HEK293 (cell line): ENCODE results near the gene GOLGA5.
"Not testable (repeated sequence)": the region's sequence is repeated elsewhere in the genome, so short reads cannot be mapped to it uniquely, and the experiment has no call there.

Experiments used
- CTCF ChIA-PET: fragments of 350-600 bp; formaldehyde crosslinking; extraction: SDS; loops from one replicate; lab custom pipeline; 2021; ENCODE audit warnings: antibody characterized with exemption; lab: Yijun Ruan, JAX
- POLR2A ChIA-PET: fragments of 300-600 bp; formaldehyde crosslinking; extraction: SDS; loops from one replicate; lab custom pipeline; 2020; ENCODE audit warnings: antibody characterized with exemption, inconsistent platforms; lab: Yijun Ruan, JAX
- H3K27ac ChIP-seq: fragments of 200-500 bp; sonication (Bioruptor generic); 2 replicates; pipeline ENCODE4 v1.5.1; 2014; ENCODE audit warnings: low read depth, low read length, control low read depth, inconsistent platforms; ENCODE audit errors: extremely low read depth
- H3K36me3 ChIP-seq, 2 experiments: fragments of 200-500 bp in 1 of 2; sonication (Bioruptor generic) in 1 of 2; 1 replicate in 1 of 2; 2 replicates in 1 of 2; pipeline ENCODE4 v1.5.1; 2014 to 2017; ENCODE audit warnings: inconsistent platforms in 2 of 2, low read length in 2 of 2; ENCODE audit not compliant: control insufficient read depth in 2 of 2, insufficient read depth in 1 of 2
- H3K4me1 ChIP-seq: fragments of 200-500 bp; sonication (Bioruptor generic); 2 replicates; pipeline ENCODE4 v1.5.1; 2014; ENCODE audit warnings: mild to moderate bottlenecking, low read length, inconsistent platforms; ENCODE audit not compliant: control insufficient read depth, insufficient read depth
- H3K4me3 ChIP-seq: 2 replicates; pipeline ENCODE4 v1.5.1; 2011; ENCODE audit warnings: low read depth, mild to moderate bottlenecking, control low read depth, low read length, moderate library complexity
- H3K9me3 ChIP-seq: fragments of 200-500 bp; sonication (Bioruptor generic); 2 replicates; pipeline ENCODE4 v1.5.1; 2014; ENCODE audit warnings: low read depth, low read length, inconsistent platforms; ENCODE audit not compliant: control insufficient read depth, insufficient read depth
- BCL11A ChIP-seq: fragments of 450-650 bp; formaldehyde crosslinking; IDR thresholded peaks from 2 replicates; pipeline ENCODE4 v1.5.1; 2016; ENCODE audit warnings: low read depth, missing biosample characterization, missing genetic modification characterization
- KLF17 ChIP-seq: fragments of 450-650 bp; formaldehyde crosslinking; IDR thresholded peaks from 2 replicates; pipeline ENCODE4 v1.5.1; 2016; ENCODE audit warnings: missing biosample characterization, missing genetic modification characterization
- MZF1 ChIP-seq: fragments of 450-650 bp; formaldehyde crosslinking; IDR thresholded peaks from 2 replicates; pipeline ENCODE4 v1.5.1; 2017; ENCODE audit warnings: missing biosample characterization, missing genetic modification characterization, borderline replicate concordance
- SCRT1 ChIP-seq: fragments of 450-650 bp; formaldehyde crosslinking; IDR thresholded peaks from 2 replicates; pipeline ENCODE4 v1.5.1; 2016; ENCODE audit warnings: missing biosample characterization, missing genetic modification characterization, borderline replicate concordance
- ZBTB21 ChIP-seq: fragments of 450-650 bp; formaldehyde crosslinking; IDR thresholded peaks from 2 replicates; pipeline ENCODE4 v1.5.1; 2017; ENCODE audit warnings: missing biosample characterization, missing genetic modification characterization
- ZFP37 ChIP-seq: fragments of 450-650 bp; formaldehyde crosslinking; IDR thresholded peaks from 2 replicates; pipeline ENCODE4 v1.5.1; 2016; ENCODE audit warnings: missing biosample characterization, missing genetic modification characterization
- ZNF10 ChIP-seq: fragments of 450-650 bp; formaldehyde crosslinking; IDR thresholded peaks from 2 replicates; pipeline ENCODE4 v1.5.1; 2017; ENCODE audit warnings: missing biosample characterization, missing genetic modification characterization
- ZNF394 ChIP-seq: fragments of 450-650 bp; formaldehyde crosslinking; IDR thresholded peaks from 2 replicates; pipeline ENCODE4 v1.5.1; 2016; ENCODE audit warnings: missing biosample characterization, missing genetic modification characterization, mild to moderate bottlenecking, moderate library complexity, borderline replicate concordance
- ZNF501 ChIP-seq: fragments of 450-650 bp; formaldehyde crosslinking; IDR thresholded peaks from 2 replicates; pipeline ENCODE4 v1.5.1; 2016; ENCODE audit warnings: missing biosample characterization, missing genetic modification characterization
- ZNF521 ChIP-seq: fragments of 450-650 bp; formaldehyde crosslinking; IDR thresholded peaks from 2 replicates; pipeline ENCODE4 v1.5.1; 2017; ENCODE audit warnings: missing biosample characterization, mild to moderate bottlenecking, missing genetic modification characterization
- ZNF544 ChIP-seq: fragments of 450-650 bp; formaldehyde crosslinking; IDR thresholded peaks from 2 replicates; pipeline ENCODE4 v1.5.0; 2017; ENCODE audit warnings: missing biosample characterization, missing genetic modification characterization
- ZNF555 ChIP-seq: fragments of 450-650 bp; formaldehyde crosslinking; conservative IDR thresholded peaks from 2 replicates; pipeline ENCODE4 v1.5.1; 2017; ENCODE audit warnings: missing biosample characterization, mild to moderate bottlenecking, missing genetic modification characterization, inconsistent platforms
- ZNF558 ChIP-seq: fragments of 450-650 bp; formaldehyde crosslinking; IDR thresholded peaks from 2 replicates; pipeline ENCODE4 v1.5.1; 2016; ENCODE audit warnings: missing biosample characterization, missing genetic modification characterization
- ZNF585B ChIP-seq: fragments of 450-650 bp; formaldehyde crosslinking; IDR thresholded peaks from 2 replicates; pipeline ENCODE4 v1.5.1; 2016; ENCODE audit warnings: missing biosample characterization, missing genetic modification characterization
- ZNF610 ChIP-seq: fragments of 450-650 bp; formaldehyde crosslinking; IDR thresholded peaks from 2 replicates; pipeline ENCODE4 v1.5.1; 2016; ENCODE audit warnings: missing biosample characterization, missing genetic modification characterization, borderline replicate concordance
- ZNF664 ChIP-seq: fragments of 450-650 bp; formaldehyde crosslinking; IDR thresholded peaks from 2 replicates; pipeline ENCODE4 v1.5.1; 2016; ENCODE audit warnings: missing biosample characterization, missing genetic modification characterization
- TF ChIP-seq, protein P1 (sequence below): fragments of 450-650 bp; formaldehyde crosslinking; conservative IDR thresholded peaks from 2 replicates; pipeline ENCODE4 v1.5.1; 2016; ENCODE audit warnings: low read depth, missing biosample characterization, missing genetic modification characterization

Gene GOLGA5

GRCh38 chr14:92774572-92774971 is 19.5 kb upstream of the GOLGA5 start (continued):
- TF ChIP-seq, protein P1, sequence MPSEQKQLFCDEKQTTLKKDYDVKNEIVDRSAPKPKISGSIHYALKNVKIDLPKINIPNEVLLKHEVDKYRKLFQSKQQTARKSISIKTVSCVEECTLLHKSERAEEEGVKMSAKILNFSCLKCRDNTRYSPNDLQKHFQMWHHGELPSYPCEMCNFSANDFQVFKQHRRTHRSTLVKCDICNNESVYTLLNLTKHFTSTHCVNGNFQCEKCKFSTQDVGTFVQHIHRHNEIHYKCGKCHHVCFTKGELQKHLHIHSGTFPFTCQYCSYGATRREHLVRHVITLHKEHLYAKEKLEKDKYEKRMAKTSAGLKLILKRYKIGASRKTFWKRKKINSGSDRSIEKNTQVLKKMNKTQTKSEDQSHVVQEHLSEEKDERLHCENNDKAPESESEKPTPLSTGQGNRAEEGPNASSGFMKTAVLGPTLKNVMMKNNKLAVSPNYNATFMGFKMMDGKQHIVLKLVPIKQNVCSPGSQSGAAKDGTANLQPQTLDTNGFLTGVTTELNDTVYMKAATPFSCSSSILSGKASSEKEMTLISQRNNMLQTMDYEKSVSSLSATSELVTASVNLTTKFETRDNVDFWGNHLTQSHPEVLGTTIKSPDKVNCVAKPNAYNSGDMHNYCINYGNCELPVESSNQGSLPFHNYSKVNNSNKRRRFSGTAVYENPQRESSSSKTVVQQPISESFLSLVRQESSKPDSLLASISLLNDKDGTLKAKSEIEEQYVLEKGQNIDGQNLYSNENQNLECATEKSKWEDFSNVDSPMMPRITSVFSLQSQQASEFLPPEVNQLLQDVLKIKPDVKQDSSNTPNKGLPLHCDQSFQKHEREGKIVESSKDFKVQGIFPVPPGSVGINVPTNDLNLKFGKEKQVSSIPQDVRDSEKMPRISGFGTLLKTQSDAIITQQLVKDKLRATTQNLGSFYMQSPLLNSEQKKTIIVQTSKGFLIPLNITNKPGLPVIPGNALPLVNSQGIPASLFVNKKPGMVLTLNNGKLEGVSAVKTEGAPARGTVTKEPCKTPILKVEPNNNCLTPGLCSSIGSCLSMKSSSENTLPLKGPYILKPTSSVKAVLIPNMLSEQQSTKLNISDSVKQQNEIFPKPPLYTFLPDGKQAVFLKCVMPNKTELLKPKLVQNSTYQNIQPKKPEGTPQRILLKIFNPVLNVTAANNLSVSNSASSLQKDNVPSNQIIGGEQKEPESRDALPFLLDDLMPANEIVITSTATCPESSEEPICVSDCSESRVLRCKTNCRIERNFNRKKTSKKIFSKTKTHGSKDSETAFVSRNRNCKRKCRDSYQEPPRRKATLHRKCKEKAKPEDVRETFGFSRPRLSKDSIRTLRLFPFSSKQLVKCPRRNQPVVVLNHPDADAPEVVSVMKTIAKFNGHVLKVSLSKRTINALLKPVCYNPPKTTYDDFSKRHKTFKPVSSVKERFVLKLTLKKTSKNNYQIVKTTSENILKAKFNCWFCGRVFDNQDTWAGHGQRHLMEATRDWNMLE (tag by site-specific recombination), result no peak
- no peak for TF ChIP-seq ZFP37 (tag by site-specific recombination)

DNA sequence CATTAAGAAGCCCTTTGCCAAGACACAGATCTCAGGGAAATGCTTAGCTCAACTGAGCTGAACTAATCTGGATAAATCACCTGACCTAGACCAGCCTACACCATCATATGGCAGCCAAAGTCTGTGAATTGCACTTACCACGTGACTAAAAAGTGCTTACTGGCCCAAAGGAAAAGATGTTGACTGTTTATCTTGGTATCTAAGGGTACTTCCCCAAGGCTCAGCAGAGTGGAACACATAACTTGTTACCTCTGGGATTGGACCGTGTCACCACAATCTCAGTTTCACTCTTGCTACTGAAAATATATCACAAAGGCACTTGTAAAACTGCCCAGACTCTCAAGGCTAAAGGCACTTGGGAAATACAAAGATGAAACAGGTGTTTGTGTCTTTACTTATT is 18.8 kb upstream of the GOLGA5 start:
- POLR2A ChIA-PET, H3K27ac ChIP-seq, H3K4me1 ChIP-seq, H3K9me3 ChIP-seq, H3K36me3 ChIP-seq, H3K4me3 ChIP-seq: not testable (repeated sequence)
- CTCF ChIA-PET, result interaction anchor here (1.4 kb wide), 1 partner anchor 9 kb away, joined by 9 read pairs; no protein-coding TSS in a partner anchor

DNA sequence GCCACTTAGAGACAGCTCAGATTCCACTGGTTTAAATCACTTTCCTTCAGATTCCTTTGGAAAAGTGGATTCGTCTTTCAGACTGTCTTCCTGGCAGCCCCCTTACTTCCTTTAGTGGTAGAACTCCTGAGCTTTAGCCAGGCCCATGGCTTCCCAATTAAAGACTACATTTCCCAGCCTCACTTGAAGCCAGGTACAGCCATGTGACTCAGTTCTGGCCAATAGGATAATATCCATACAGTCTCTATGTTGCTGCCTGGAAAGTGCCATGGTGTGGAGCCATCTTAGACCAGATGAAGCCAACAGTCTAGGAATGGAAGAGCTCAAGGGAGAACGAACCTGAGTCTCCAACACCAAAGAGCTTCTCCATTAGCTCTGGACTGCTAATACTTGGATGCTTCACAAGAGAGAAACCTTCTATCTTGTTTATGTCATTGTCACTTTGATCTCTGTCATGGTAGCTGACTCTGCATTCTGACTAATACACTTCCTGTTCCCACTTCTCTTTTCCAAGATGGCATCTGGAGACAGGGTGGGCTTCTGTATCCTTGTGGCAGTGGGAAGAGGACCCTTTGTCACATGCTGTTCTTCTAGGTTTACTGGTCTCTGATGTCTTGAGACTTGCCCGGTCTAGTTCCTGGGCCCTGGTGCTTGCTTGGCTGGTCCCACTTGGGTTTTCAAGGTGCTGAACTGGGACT is 15.1 kb upstream of the GOLGA5 start:
- not testable (repeated sequence) for H3K27ac ChIP-seq, H3K9me3 ChIP-seq, H3K4me1 ChIP-seq, H3K4me3 ChIP-seq, H3K36me3 ChIP-seq
- CTCF ChIA-PET, result interaction anchor here (1.1 kb wide), 1 partner anchor 11 kb away, joined by 3 read pairs; no protein-coding TSS in a partner anchor
- POLR2A ChIA-PET, result interaction anchor here (1.1 kb wide), 1 partner anchor 30 kb away, joined by 3 read pairs; the partner anchor contains the start of gene LGMN

GRCh38 chr14:92780444-92781232 is 13.5 kb upstream of the GOLGA5 start:
- ChIA-PET POLR2A (interaction anchor here (1.1 kb wide), 1 partner anchor 32 kb away, joined by 4 read pairs; the partner anchor contains the start of gene LGMN), CTCF (interaction anchor here (1.0 to 1.4 kb wide), 2 partner anchors 66 to 94 kb away, joined by 5 to 7 read pairs; no protein-coding TSS in a partner anchor)
- Histone ChIP-seq H3K9me3 (no peaks in the 10 kb centered on the region), H3K36me3 (no peaks in the 10 kb centered on the region), H3K27ac (no peak overlapping the region), H3K4me3 (no peak overlapping the region), H3K4me1 (no peaks in the 10 kb centered on the region)
- TF ChIP-seq BCL11A (tag by site-specific recombination) (no peak), SCRT1 (tag by site-specific recombination) (no peak)

- Histone ChIP-seq H3K36me3 (no peaks in the 10 kb centered on the region), H3K27ac (no peak overlapping the region), H3K4me1 (no peaks in the 10 kb centered on the region), H3K9me3 (no peaks in the 10 kb centered on the region), H3K4me3 (no peak overlapping the region)
- ChIA-PET POLR2A (interaction anchor here (1.1 kb wide), 1 partner anchor 33 kb away, joined by 4 read pairs; the partner anchor contains the start of gene LGMN), CTCF (interaction anchor here (1.4 to 3.7 kb wide), 2 partner anchors 67 to 95 kb away, joined by 7 to 19 read pairs; no protein-coding TSS in a partner anchor)
- TF ChIP-seq ZNF521 (no peak), ZBTB21 (tag by site-specific recombination) (no peak), SCRT1 (tag by site-specific recombination) (no peak), ZNF555 (no peak), ZNF544 (tag by site-specific recombination) (no peak), ZNF558 (tag by site-specific recombination) (no peak), KLF17 (tag by site-specific recombination) (no peak), ZNF501 (tag by site-specific recombination) (no peak), ZNF610 (tag by site-specific recombination) (no peak), ZNF394 (tag by site-specific recombination) (no peak), ZNF10 (no peak), ZNF585B (tag by site-specific recombination) (no peak), ZNF664 (tag by site-specific recombination) (no peak), MZF1 (no peak)
Measured at GRCh38 chr14:92781350-92781749, 12.8 kb upstream of the GOLGA5 start.
